Measurements from ENCODE around the gene CRYBA4.

The CRYBA4 gene

DNA sequence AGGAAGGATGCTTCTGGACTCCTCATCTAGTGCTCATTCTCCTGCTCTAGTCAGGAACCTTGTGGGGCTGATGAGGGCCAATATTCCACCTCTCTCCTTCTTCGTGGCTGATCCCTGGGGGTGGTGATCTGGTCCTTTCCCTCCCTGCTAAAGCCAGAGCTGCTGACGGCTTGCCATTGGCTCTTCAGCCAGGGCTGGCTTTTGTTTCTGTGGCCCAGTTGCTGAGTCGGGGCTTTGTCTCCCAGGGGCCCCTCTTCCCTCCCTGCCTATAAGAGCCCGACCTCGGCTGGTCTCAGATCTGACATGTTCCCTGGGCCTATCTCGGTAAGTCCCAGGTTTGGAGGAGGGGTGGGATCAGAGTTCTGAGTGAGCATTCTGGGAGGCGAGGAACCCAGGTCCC is at the start of gene CRYBA4:
CRYBA4 (plus strand) TSS at position 301 of the 400 bp plus-strand sequence. CDS start 634 bp downstream, outside the sequence.
- no peak for DNase-seq

DNA sequence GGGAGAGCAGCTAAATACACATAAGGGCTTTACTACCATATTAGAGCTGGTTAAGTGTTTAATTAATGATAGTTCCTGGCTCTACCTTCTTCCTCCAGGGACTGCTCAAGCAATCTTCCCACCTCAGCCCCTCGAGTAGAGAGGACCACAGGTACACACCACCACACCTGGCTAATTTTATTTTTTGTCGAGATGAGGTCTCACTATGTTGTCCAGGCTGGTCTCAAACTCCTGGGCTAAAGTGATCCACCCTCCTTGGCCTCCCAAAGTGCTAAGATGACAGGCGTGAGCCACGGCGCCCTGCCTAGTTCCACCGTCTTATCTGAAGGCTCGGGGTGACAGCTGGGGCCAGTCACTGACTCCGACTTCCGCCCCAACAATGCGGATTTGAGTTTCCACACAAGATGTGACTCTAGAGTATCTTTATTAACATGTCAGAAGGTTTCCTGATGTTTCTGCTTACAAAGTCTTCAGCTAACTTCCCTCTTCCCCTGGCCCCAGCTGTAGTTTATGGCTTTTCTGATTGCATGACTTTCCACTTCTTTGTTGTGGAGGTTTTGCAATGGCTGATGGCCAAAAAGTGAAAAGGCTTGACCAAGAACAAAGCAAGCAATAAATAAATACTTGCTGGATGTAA is 48.6 kb upstream of the CRYBA4 start:
- DNase-seq, result no peak

DNA sequence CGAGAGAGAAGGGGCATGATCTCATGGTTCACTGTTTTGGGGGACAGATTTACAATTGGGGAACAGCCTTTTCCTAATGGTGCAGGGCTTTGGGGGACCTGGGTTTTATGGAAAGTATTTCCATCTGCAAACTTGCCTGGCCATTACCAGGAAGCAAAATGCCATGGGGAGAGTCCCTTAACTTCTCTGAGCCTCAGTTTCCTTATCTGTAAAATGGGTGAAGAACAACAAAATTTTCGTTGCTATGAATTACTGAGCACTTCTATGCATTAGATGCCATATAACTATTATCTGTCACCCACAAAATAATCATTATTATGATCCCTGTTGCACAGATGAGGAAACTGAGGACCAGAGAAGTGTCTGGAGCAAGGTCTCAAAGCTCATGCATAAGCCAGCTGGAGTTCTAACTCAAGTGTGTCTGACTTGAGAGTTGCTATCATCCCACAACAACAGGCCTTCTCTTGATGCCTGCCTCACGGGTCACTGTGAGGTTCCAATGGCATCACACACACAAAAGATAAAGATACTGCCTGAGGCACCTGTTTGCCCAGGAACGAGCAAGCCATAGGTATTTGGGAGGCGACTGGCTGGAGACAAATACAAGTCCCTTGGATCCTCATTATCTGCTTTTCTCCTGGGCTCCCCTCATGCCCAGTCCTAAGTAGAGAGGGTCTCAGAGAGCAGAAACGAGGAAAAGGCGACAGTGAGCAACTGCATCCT is 47.6 kb upstream of the CRYBA4 start:
- DNase-seq, result no peak

DNA sequence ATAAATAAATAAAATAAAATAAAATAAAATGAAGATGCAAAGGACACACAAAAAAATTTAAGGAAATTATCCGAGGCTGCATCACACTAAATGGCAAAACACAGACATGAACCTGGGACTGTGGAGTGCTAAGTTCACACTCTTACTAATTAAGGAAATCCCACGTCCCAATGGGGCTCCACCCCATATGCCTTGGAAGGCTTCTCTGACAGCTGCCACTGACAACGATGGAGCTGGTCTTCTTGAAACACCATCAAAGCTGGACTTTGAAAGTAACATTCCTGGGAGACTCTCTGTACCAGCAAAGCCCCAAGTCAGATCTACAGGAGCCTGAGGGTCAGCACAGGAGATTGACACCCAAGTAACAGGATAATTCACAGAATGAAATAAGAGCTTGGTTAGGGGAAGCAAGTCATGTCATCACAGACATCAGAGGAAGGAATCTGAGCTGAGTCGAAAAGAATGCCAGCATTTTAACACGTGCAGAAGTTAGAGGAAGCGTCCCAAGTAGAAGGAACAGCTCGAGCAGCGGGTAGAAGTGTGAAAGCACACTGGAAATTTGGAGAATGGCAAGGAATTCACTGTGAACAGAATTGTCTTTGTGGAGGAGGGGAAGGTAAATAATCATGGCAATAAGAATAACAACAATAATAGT is 45.6 kb upstream of the CRYBA4 start:
- no peak for DNase-seq

DNA sequence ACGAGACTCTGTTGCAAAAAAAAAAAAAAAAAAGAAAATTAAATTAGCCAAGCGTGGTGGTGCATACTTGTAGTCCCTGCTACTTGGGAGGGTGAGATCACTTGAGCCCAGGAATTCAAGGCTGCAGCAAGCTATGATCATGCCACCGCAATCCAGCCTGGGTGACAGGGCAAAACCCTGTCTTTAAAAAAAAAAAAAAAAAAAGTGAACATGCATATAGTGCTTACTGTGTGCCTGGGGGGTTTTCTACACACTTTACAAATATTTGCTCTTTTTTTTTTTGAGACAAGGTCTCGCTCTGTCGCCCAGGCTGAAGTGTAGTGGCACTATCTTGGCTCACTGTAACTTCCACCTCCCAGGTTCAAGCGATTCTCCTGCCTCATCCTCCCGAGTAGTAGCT is 44.7 kb upstream of the CRYBA4 start:
- no peak for DNase-seq

DNA sequence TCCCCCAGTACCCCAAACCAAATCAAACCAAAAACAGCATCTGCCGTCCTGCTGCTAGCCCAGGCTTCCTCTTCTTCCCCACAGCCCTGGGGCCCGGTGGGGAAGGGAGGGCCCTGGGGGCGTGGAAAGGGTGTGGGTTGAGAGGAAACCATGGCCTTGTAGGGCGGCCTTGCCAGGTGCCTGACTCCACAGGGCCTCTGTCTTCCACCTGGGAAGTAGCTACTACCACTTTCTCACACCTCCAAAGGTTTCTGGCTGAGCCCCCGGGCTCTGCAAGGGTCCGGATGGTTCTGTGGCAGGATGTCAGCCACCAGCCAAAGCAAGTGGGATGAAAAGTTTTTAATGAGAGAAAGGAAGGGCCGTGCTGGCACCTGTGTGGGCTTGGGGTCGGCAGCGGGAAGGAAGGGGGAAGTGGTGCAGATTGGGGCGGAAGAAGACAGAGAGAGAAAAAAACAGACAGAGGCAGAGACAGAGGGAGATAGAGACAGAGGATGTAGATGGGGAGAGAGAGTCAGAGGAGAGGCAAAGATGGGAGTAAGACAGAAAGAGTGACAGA is 42.4 kb upstream of the CRYBA4 start:
- DNase-seq, result no peak

DNA sequence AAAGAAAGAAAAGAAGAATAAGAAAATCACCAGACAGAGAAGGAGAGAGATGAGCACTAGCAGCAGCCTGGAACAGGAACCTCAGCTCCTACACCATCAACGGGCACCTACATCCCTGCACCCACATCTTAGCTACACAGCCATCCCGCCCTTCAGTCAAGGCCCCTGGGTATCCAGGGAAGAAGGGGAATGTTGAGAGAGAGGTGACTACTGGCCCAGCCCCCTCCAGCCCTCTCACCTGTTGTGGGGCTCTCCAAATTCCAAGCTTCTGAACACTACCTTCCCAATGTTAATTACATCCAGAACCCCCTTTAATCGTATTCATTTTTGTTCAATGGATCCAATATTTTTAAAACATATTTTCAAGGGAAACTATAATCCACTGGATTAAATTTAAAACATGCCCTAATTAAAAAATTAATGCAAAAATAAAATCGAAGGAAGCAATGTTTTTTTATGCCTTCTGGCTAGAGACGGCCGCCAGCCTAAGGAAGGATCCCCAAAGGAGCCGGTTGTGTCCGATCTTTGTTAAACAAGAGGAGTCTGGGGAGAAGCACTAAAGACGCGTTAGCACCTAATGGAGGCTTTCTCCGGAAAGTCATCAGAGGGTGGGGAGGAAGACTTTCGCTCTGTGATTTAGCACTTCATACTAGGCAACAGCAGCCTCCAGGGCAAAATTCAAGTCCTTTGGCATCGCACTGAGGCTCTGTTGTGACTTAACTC is 41.4 kb upstream of the CRYBA4 start:
- peak; percentile 12 for DNase-seq

DNA sequence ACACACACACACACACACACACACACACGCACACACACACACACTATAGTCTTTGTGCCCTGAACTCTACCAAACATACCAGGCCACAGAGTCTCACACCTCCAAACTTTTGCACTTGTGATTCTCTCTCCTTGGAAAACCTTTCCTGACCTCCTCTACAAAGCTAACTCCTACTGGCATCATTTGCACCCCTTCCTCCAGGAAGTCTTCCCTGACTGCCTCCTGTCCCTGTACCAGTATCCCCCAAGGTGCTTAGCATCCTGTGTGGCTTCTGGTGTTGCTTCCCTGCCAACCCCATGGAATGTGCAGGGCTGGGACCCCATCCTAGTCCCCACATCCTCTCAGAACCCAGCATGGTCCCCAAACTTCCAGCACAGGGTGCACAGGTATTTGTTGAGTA is 40.7 kb upstream of the CRYBA4 start:
- no peak for DNase-seq

DNA sequence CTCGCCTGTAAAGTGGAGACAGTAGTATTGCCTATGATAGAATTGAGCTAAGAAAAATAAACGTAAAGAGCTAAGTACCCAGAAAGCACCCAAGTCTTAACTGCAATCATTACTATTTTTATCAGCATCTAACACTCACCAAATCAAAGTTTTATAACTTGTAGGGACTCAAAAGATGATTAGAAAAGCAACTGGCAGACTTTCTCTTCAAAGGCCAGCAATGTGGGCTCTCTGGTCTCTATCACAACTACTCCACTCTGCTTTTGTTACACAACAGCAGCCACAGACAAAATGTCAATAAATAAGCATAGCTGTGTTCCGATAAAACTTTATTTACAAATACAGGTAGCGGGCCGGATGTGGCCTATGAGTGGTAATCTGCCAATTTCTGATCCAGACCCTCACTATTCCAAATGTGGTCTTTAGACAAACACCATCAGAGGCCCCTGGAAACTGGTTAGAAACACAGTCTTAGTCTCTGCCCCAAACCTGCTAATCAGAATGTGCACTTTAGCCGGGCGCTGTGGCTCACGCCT is 40.1 kb upstream of the CRYBA4 start:
- no peak for DNase-seq

DNA sequence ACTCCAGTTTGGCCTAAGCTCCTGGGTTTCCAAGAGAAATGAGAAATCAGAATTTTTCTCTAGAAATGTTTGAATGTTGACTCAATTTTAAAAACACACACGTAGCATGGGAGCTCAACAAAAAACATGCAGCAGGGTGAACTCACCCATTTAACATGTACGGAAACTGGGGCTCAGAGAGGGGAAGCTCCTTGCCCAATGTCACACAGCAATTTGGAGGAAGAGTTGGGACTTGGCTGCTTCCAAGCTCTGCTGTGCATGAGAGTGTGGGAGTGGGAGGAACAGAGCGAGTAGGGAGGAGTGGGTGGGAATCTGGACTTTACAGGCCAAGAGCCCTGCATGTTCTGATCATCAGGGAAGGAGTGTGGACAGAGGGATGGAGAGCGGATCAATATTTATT is 37.8 kb upstream of the CRYBA4 start:
- no peak for DNase-seq

DNA sequence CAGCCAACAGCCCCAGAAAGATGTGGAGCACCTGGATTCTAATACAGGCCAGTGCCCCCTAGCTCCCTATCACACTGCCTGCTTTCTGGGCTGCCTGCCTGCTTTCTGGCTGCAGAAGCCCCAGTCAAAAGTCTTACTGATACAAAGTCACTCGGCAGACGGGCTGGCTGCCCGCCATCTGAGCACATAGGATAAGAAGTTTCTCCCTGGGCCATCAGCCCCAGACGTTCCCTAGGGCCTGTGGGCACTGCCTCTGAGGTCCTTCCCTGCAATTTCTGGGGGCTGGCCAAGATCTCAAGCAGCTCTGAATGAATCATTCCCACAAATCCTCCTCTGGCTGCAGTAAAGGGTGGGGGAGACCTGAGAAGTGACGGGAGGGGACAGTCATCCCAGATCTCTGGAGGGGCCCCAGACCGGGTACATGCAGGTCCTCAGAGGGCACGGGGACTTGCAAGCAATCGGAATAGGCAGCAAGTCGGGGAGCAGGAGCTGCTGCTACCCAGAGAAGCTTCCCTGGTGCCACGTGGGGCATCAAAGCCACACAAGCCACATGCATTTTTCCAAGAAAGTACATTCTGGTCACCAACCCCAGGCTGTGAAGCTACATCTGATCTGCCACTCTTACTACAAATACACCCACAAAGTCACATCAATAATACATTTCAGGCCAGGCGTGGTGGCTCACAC is 36.5 kb upstream of the CRYBA4 start:
- DNase-seq, result peak; percentile 13

DNA sequence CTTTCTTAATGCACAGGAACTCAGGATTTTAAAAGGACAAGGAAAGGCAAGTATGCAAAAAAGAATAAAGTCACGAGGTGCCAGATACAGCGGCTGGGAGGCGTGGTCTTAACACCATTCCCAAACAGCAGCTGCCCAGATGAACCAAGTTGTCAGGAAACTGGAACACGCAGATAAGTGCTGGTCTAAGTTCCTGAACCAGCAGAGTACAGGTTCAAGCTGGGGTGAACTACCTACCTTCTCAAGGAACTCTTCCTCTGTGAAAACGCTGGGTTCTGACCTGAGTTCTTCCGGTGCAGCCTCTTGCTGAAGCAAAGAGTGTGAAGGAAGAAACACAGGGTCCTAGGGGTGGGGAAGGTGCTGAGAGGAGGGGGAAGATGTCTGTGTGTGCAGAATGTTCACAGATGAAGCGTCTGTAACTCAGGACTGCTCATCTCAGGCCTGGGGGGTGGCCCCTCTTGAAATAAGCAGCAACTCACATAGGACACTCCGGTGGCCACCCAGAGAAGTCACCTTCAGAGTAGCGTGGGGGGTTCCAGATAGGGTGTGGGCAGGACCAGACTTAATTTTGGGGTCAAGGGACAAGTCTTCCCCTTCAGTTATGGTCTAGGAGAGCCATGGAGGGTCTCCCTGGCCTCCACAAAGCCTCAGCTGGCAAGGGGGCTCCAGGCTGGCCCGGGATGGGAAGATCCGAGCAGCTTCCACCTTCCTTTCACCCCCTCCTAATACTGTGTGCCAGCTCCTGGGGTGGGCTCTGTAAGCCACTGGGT is 35.0 kb upstream of the CRYBA4 start:
- DNase-seq, result no peak

DNA sequence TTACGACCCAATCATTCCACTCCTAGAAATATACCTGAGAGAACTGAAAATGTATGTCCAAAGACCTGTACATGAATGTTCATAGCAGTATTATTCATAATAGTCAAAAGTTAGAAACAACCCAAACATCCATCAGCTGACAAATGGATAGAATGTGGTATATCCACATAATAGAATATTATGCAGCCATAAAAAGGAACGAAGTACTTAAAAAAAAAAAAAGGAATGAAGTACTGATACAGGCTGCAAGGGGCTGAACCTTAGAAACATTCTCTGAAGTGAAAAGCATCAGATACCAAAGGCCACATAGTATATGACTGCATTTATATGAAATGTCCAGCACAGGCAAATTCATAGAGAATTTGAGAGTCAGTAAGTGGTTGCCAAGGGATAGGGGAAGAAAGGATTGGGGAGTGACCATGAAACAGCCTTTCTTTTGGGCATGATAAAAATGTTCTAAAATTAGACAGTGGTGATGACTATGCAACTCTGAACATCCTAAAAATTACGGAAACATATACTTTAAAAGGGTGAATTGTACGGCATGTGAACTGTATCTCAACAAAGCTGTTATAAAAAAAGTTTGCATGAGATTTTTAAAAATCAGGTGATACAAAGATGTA is 33.7 kb upstream of the CRYBA4 start:
- DNase-seq, result peak; percentile 6

DNA sequence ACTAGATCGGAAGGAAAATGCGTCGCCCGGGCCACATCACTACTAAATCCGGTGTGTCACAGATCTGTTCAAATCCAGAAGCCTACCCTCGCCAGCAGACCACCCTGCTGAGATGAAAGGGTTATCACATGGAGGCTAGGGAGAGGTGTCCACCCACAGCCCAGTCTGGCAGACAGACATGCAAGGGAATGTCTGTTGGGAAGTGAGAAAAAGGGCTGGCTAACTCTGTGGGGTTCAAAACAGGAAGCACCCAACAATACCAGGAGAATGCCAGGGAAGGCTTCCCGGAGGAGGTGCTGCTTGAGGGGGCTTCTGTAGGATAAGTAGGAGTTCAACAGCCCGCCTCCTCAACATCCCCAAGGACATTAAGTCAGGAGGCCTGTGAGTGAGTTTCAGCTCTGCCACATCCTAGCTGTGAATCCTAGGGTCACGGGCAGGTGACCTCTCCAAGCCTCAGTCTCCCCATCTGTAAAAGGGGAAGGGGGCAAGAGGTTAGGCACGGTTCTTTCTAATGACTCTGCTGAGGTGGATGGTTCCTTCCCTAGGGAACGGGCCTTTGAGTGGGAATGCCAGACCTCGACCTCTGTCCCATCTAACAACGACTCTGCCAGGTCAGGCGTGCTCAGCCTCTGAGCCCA is 32.9 kb upstream of the CRYBA4 start:
- no peak for DNase-seq

DNA sequence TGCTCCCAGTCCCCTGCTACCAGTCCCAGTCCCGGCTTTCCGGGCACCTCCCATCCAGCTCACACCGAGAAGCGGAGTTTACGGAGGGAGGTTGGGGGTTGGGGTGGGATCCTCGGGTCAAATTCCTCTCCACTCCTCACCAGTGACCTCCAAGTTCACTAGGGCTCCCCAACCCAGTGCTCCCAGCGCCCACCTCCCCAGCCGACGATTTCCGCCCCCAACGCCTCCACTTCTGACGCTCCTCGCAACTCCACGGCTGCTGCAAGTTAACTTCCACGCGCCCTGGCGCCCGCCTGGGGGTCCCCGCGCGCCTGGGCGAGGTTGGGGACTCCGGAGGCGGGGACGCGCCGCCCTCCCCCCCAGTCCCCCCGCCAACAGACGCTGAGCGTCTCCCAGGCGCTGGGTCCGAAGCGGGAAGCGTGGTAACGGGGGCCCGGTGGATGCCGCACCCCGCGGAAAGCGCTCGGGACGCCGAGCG is 32.4 kb upstream of the CRYBA4 start:
- DNase-seq, result no peak

DNA sequence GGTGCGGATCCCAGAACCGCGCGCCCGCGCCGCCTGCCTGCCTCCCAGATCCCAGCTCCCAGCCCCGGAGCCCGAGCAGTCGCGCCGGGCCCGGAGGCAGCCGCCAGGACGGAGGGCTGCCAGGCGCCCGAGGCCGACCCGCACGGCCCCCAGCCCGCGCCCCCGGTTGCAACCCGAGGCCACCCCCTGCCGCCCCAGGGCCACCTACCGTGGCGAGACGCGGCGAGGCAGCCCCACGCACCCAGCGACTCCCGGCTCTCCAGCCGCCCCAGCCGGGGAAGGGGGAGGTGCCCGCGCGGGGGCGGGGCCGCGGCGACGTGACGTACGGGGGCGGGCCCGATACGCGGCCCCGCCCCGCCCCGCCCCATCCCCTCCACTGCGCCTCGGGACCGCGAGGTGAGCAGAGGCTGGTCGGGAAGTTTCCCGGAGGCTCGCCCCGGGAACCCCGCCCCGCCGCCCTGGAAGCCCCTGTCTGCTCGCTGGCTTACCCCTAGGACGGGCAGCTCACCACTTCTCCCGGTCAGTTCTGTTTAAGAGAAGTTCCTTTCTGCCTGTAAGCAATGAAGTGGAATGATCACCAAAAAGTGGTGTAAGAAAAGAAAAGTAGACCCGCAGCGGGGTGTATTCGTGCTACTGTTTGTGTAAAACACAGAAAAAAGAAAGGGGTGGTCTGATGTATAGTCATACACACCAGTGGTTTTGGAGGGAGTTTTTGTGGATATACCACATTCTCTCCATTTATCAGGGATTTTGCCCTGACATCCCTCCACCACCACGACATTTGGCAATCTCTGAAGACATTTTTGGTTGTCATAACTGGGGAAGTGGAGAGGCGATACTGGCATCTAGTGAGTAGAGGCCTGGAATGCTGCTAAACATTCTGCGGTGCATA is 31.7 kb upstream of the CRYBA4 start, which contains the start of gene TPST2:
TPST2 (minus strand) TSS at position 288 of the 892 bp plus-strand sequence. CDS start 48,502 bp downstream, outside the sequence.
- DNase-seq, result peak; percentile 91

DNA sequence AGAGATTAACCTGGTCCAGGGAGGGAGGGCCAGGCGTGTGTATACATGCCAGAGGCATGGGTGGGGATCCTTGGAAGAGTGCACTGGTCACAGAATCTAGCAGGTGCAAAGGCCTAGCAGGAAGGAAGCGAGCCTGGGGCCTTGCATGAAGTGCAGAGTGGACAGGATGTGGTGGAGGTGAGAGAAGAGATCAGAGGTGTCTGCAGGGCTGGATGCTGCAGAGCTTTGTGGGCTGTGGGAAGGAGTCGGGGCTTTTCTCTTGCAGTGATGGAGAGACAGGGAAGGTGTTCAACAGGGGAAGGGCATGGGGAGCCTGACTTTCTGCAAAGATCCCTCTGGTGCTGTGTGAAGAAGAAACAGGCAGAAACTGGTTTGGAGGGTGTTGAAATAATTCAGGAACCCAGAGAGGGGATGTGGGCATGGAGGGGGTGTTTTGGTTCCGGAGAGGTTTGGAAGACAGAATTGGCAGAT is 29.3 kb upstream of the CRYBA4 start:
- DNase-seq, result no peak

DNA sequence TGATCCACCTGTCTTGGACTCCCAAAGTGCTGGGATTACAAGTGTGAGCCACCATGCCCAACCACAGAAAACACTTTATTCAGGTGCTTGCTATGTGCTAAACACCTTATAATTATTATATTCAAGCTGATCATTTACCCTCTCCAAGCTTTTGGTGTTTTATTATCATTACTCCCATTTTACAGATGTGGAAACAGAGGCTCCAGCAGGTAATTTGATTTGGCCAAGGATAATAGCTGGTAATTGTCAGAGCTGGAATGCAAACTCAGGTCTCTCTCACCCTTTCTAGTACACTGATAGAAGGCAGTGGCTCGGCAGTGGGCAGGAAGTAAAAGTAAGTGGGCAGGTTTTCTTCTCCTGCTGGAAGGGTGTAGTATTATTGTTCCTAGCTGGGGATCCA is 28.0 kb upstream of the CRYBA4 start:
- no peak for DNase-seq

DNA sequence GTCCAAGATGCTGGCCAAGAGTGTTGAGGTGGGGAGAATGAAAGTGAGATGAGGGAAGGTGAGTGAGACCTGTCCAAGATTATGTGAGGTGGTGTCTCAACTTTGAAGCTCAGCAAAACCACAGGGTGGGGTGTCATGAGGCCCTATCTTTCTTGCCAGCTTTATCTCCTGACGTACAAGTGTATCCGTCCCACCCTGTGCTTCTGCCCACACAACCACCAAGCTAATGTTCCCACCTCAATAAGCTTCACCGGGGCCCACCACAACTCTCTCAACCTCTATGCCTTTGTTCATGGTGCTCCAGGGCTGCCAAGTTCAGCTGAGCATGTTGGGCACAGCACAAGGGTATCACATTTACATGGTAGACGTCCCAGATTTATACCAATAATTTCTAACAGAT is 24.7 kb upstream of the CRYBA4 start:
- DNase-seq, result no peak
